AG04450 (cell line): Measurements from ENCODE around the gene TRIM66. TPM values are rescaled to one million over a fixed set of nuclear protein-coding genes. Genes with fewer than 3 reads are reported as not detected.

ENCODE experiments used
- CTCF ChIA-PET: fragments of 300-600, 350-600 bp; formaldehyde crosslinking; extraction: SDS; loops from one replicate; lab custom pipeline; 2022; ENCODE audit warnings: antibody characterized with exemption, inconsistent platforms; lab: Charles Lee
- POLR2A ChIA-PET: fragments of 350-600 bp; formaldehyde crosslinking; extraction: SDS; loops from one replicate; lab custom pipeline; 2021; ENCODE audit warnings: antibody characterized with exemption, inconsistent platforms; lab: Yijun Ruan, JAX
- DNase-seq: peaks from one replicate; pipeline ENCODE4 v3.0.0-alpha.2; 2011; ENCODE audit warnings: low read depth, low spot score
- H3K27ac ChIP-seq: one replicate; pipeline ENCODE4 v1.5.1; 2012; ENCODE audit warnings: low read depth, low read length, control low read depth
- H3K27me3 ChIP-seq: one replicate; pipeline ENCODE4 v1.6.0; 2012; ENCODE audit warnings: low read length; ENCODE audit not compliant: control insufficient read depth, insufficient read depth
- H3K4me3 ChIP-seq: 2 replicates; pipeline ENCODE4 v1.5.1; 2011; ENCODE audit warnings: mild to moderate bottlenecking, low read depth, low read length, control low read depth
- H3K9me3 ChIP-seq: 2 replicates; pipeline ENCODE4 v1.5.1; 2012; ENCODE audit warnings: low read length; ENCODE audit not compliant: control insufficient read depth, insufficient read depth
- polyA plus RNA-seq: library from polyadenylated mRNA; depleted of rRNA; stranded (reverse); fragments of >200 nt; gene quantifications from 2 replicates; pipeline ENCODE4 v1.2.3, GENCODE V29; 2011
- TF ChIP-seq, protein P1 (sequence below): IDR thresholded peaks from 2 replicates; pipeline ENCODE4 v1.5.1; 2011; ENCODE audit warnings: low read depth, low read length, control low read depth, inconsistent platforms

Gene TRIM66
- polyA plus RNA-seq, 1 experiment = 6.3 TPM

- CTCF ChIA-PET = interaction anchor here (0.7 kb wide), 1 partner anchor 107 kb away, joined by 3 read pairs; no protein-coding TSS in a partner anchor
- DNase-seq = no peak
- TF ChIP-seq, protein P1, sequence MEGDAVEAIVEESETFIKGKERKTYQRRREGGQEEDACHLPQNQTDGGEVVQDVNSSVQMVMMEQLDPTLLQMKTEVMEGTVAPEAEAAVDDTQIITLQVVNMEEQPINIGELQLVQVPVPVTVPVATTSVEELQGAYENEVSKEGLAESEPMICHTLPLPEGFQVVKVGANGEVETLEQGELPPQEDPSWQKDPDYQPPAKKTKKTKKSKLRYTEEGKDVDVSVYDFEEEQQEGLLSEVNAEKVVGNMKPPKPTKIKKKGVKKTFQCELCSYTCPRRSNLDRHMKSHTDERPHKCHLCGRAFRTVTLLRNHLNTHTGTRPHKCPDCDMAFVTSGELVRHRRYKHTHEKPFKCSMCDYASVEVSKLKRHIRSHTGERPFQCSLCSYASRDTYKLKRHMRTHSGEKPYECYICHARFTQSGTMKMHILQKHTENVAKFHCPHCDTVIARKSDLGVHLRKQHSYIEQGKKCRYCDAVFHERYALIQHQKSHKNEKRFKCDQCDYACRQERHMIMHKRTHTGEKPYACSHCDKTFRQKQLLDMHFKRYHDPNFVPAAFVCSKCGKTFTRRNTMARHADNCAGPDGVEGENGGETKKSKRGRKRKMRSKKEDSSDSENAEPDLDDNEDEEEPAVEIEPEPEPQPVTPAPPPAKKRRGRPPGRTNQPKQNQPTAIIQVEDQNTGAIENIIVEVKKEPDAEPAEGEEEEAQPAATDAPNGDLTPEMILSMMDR = no peak
- Histone ChIP-seq H3K27ac (no peak overlapping the region), H3K9me3 (no peaks in the 10 kb centered on the region; the same call in 1 of the 2 replicates), H3K27me3 (no peaks in the 10 kb centered on the region), H3K4me3 (no peak overlapping the region)
- POLR2A ChIA-PET = no interaction called here
These were observed 24.4 kb upstream of the TRIM66 start for GRCh38 chr11:8706673-8707432.

DNA sequence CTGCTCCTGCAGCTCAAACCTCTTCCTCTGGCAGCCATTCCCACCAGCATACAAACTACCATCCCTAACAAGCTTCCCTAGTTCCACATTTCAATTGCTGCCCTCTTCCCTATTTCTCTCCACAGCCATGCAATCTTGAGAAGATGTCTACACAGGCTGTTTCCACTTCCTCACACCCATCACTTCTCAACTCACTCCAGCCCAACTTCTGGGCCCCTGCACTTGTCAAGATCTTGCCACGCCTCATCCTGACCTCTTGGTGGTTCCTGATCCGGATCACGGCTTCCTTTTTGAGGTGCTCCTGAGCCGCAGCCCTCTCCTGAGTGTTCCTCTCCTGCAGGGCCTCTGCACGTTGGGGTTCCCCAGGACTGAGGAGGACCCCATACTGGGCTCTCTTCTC is 22.7 kb upstream of the TRIM66 start:
- no peaks in the 10 kb centered on the region; the same call in 1 of the 2 replicates for H3K9me3 ChIP-seq
- CTCF ChIA-PET = no interaction called here
- no peak for DNase-seq
- POLR2A ChIA-PET = no interaction called here
- H3K4me3 ChIP-seq = no peak overlapping the region
- H3K27me3 ChIP-seq = no peaks in the 10 kb centered on the region
- TF ChIP-seq, protein P1 = no peak
- no peak overlapping the region for H3K27ac ChIP-seq

DNA sequence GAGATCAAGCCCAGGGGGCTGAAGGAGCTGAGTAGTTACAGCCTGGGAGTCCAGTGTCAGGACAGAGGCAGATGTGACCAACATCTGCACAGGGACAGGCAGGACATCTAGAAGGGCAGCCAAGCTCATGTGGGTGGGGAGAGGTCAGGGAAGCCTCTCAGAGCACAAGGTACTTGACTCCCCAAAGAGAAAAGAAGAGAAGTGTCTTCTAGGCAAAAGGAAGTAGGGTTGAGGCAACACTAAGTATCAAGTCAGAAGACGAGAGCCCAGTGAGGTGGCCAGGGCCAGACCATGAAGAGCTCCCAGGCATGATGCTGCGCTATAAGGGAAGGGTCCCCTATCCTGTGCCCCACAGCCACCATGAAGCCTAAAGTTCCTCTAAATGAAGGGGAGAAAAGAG is 21.7 kb upstream of the TRIM66 start:
- ChIA-PET CTCF (no interaction called here), POLR2A (no interaction called here)
- no peaks in the 10 kb centered on the region for H3K27me3 ChIP-seq
- H3K27ac ChIP-seq = no peak overlapping the region
- TF ChIP-seq, protein P1 = no peak
- no peaks in the 10 kb centered on the region; the same call in 1 of the 2 replicates for H3K9me3 ChIP-seq
- no peak overlapping the region for H3K4me3 ChIP-seq
- DNase-seq = no peak

DNA sequence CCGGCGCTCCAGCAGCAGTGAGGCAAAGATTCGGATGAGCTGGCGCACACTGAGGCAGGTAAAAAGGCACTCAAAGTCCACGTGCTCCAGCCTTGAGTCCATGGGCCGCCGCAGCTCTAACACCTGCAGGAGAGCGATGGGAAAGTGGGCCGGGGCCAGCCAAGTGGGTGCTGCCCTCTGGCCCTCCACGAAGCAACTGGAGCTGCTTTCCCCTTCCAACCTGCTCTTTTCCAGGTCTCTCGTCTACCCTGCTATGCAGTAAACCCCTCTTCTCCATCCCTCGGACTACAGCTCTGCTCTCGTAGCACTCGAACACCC is 20.1 kb upstream of the TRIM66 start:
- H3K27ac ChIP-seq = no peak overlapping the region
- DNase-seq = no peak
- no peaks in the 10 kb centered on the region for H3K27me3 ChIP-seq
- H3K9me3 ChIP-seq = no peaks in the 10 kb centered on the region; the same call in 1 of the 2 replicates
- CTCF ChIA-PET = no interaction called here
- TF ChIP-seq, protein P1 = no peak
- no peak overlapping the region for H3K4me3 ChIP-seq
- POLR2A ChIA-PET = no interaction called here

DNA sequence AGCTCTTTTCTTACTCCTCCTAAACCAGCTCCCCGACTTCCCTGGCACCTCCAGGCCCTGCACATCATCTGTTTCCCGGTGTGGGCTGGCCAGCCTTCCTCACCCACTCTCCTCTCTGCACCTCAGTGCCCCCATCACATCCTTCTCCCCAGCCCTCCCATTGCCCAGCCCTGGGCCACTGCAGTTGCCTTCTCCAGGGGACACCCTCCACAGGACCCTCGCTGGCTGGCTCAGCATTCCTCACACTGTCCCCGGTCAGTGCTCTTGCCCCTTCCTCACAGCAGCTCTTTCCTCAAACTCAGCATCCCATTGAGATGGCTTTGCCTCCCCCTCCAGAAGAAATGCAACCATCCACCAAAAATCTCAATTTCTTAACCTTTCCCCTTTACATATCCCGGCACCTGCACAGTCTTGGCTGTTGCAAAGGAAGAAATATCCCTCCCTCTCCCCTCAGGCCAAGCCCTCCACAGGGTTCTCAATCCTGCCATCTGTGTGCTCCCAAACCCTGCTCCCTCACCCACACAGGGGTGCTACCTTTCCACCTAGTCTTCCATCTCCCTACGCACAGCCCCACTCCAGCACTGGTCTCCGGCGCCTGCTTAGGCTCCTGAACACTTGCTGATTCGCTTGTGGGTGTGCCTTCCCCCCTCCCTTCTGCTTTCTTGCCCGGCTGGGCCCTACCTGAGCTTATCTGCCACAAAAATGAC is 19.6 kb upstream of the TRIM66 start:
- TF ChIP-seq, protein P1 = no peak
- DNase-seq = no peak
- no peak overlapping the region for H3K27ac ChIP-seq
- H3K27me3 ChIP-seq = no peaks in the 10 kb centered on the region
- H3K4me3 ChIP-seq = no peak overlapping the region
- POLR2A ChIA-PET = no interaction called here
- no peaks in the 10 kb centered on the region; the same call in 1 of the 2 replicates for H3K9me3 ChIP-seq
- CTCF ChIA-PET = interaction anchor here (1.3 kb wide), 1 partner anchor 258 kb away, joined by 3 read pairs; no protein-coding TSS in a partner anchor
